RWPE1 (cell line): ENCODE results near the gene HBEGF.

ENCODE experiments used
- CTCF ChIA-PET: fragments of 350-600 bp; sonication (Branson Sonifier 250); formaldehyde crosslinking; extraction: SDS; loops from one replicate; lab custom pipeline; 2021; lab: Yijun Ruan, JAX
- POLR2A ChIA-PET: fragments of 400-600 bp; formaldehyde crosslinking; extraction: SDS; loops from one replicate; lab custom pipeline; 2020; ENCODE audit warnings: antibody characterized with exemption; ENCODE audit not compliant: low non-redundant PET; lab: Yijun Ruan, JAX
- DNase-seq: peaks from one replicate; pipeline ENCODE4 v3.0.0; 2012; ENCODE audit warnings: low spot score
- H3K27ac ChIP-seq: fragments of 450-650 bp; 2 replicates; pipeline ENCODE4 v1.5.1; 2017
- TF ChIP-seq, protein P1 (sequence below): fragments of 450-650 bp; conservative IDR thresholded peaks from 2 replicates; pipeline ENCODE4 v1.5.1; 2017; ENCODE audit warnings: low read depth, mild to moderate bottlenecking

The HBEGF gene

DNA sequence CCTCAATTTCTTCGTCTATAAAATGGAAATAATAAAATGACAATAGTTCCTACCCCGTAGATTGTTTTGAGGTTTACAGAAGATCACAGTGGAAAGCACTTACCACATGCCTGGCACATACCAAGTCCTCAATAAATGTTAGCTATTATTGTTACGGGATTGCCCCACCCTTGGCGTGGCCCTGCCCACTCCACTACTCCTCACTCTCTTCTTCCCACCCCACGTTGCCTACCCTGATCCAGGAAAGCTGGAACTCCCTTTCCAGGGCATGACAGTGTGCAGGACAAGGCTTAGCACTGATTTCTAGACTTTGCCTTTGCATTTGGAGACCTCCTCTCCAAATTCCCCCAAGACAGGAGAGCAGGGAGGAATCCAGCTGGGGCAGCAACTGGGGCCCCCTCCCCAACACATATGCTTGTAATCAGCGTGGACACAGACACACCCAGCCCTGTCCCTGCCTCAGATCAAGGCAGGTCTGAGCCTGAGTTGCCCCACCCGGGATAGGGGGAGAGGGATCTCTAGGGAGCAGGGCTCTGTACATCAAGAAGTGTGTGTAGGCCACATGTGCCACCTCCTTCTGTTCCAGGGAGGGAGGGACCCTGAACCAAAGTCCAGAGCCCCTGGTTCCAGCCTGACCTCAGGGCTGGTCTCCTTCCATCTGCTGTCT, 20.3 kb upstream of the HBEGF start:
- CTCF ChIA-PET, result interaction anchor here (0.7 to 1.7 kb wide), 6 partner anchors 8 to 294 kb away, joined by 3 to 8 read pairs (median 4); partner anchors contain the start of gene ANKHD1
- POLR2A ChIA-PET, result no interaction called here
- TF ChIP-seq, protein P1, sequence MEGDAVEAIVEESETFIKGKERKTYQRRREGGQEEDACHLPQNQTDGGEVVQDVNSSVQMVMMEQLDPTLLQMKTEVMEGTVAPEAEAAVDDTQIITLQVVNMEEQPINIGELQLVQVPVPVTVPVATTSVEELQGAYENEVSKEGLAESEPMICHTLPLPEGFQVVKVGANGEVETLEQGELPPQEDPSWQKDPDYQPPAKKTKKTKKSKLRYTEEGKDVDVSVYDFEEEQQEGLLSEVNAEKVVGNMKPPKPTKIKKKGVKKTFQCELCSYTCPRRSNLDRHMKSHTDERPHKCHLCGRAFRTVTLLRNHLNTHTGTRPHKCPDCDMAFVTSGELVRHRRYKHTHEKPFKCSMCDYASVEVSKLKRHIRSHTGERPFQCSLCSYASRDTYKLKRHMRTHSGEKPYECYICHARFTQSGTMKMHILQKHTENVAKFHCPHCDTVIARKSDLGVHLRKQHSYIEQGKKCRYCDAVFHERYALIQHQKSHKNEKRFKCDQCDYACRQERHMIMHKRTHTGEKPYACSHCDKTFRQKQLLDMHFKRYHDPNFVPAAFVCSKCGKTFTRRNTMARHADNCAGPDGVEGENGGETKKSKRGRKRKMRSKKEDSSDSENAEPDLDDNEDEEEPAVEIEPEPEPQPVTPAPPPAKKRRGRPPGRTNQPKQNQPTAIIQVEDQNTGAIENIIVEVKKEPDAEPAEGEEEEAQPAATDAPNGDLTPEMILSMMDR, result no peak
- no peak for DNase-seq
- no peak overlapping the region for H3K27ac ChIP-seq

DNA sequence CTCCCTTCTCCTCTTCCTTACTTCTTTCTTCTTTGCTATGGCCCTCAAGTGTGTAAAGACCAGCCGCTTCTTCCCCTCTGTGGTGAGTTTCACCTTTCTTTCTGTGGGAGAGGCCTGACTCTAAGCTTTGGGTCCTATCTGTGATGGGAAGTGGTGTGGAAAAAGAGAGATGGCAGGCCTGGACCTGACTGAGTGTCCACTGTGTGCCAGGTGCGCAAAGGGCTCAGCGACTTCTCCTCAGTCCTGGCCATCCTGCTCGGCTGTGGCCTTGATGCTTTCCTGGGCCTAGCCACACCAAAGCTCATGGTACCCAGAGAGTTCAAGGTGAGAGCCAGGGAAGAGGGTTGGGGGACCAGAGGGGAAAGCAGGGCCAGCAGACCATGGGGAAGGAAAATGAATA, 19.5 kb upstream of the HBEGF start:
- TF ChIP-seq, protein P1, result no peak
- H3K27ac ChIP-seq, result no peak overlapping the region
- CTCF ChIA-PET, result interaction anchor here (0.6 to 1.7 kb wide), 8 partner anchors 8 to 293 kb away, joined by 3 to 8 read pairs (median 4); partner anchors contain the start of gene ANKHD1
- POLR2A ChIA-PET, result no interaction called here
- DNase-seq, result no peak

DNA sequence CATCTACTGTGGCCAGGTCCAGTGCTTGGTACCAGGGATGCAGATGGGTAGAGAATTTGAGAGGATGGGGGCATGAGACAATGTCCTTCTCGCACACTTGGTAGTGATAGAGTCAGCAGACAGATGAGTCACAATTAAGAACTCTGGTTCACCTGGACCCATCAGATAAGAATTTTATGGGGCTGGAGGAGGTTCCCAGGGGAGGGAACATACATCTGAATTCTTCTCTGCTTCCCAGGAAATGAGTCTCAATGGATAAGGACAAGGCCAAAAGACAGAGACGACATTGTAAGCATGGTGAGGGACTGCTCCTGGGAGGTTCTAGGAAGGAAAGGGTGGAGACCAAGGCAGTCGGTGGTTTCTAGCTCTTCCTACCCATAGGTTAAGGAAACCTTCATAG, 18.9 kb upstream of the HBEGF start:
- TF ChIP-seq, protein P1, result no peak
- CTCF ChIA-PET, result interaction anchor here (0.7 to 1.4 kb wide), 3 partner anchors 13 to 183 kb away, joined by 3 to 8 read pairs (median 4); no protein-coding TSS in a partner anchor
- no peak for DNase-seq
- H3K27ac ChIP-seq, result no peak overlapping the region
- POLR2A ChIA-PET, result no interaction called here

DNA sequence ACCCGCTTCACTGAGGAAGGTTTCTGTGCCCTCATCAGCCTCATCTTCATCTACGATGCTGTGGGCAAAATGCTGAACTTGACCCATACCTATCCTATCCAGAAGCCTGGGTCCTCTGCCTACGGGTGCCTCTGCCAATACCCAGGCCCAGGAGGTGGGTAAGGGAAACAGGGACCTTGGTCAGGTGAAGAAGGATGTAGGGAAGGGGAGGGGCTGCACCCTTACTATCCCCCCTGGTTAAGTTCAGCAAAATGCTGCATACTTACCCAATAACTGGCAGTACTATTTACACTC, 18.0 kb upstream of the HBEGF start:
- DNase-seq, result no peak
- ChIA-PET CTCF (interaction anchor here (0.5 to 1.2 kb wide), 3 partner anchors 24 to 184 kb away, joined by 3 to 6 read pairs (median 4); no protein-coding TSS in a partner anchor), POLR2A (no interaction called here)
- TF ChIP-seq, protein P1, result no peak
- no peak overlapping the region for H3K27ac ChIP-seq

DNA sequence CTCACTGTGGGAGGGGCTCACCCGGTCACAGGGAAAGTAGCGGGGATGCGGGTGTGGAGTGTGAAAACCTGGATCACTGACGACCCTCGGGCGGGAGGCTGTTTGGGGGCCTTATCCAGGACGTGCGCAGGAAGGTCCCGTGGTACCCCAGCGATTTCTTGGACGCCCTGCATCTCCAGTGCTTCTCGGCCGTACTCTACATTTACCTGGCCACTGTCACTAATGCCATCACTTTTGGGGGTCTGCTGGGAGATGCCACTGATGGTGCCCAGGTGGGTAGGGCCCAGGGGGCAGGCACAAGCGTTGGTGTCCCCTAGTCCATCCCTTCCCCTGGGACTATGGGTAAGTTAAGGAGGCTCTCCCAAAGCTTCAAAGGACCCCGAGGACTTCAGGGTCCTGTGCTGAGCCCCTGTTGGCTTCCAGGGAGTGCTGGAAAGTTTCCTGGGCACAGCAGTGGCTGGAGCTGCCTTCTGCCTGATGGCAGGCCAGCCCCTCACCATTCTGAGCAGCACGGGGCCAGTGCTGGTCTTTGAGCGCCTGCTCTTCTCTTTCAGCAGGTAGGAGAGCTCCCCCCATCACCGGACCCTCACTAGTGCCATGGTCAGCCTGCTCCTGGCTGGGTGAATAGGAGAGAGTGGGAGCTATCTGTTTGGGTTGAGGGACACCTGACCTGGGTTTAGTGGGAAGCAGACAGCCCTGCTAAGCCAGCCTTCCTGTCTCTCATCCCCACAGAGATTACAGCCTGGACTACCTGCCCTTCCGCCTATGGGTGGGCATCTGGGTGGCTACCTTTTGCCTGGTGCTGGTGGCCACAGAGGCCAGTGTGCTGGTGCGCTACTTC, 17.4 kb upstream of the HBEGF start:
- POLR2A ChIA-PET, result interaction anchor here (0.5 to 0.6 kb wide), 2 partner anchors 32 to 343 kb away, joined by 4 to 7 read pairs; no protein-coding TSS in a partner anchor
- H3K27ac ChIP-seq, result no peak overlapping the region
- TF ChIP-seq, protein P1, result no peak
- CTCF ChIA-PET, result interaction anchor here (0.6 to 2.4 kb wide), 16 partner anchors 9 to 463 kb away, joined by 3 to 15 read pairs (median 4); no protein-coding TSS in a partner anchor
- no peak for DNase-seq
